GM18507 (cell line): ENCODE results near the gene SIK2.

Source experiments
- DNase-seq: peaks from one replicate; pipeline ENCODE4 v3.0.0; 2011; ENCODE audit warnings: low read depth; ENCODE audit not compliant: insufficient read length; ENCODE audit errors: extremely low spot score
- FAIRE-seq: peaks from 2 replicates; lab custom pipeline; 2011; peaks lifted over from hg19 to GRCh38; lab: Jason Lieb, UNC

Gene SIK2

GRCh38 chr11:111601979-111602864, at the start of gene SIK2:
Gene SIK2, plus strand, starts transcription at chr11:111602449. Its CDS starts 115 bp downstream, at chr11:111602564.
- DNase-seq (peak; percentile 91), FAIRE-seq (peak; percentile 89)

- no peak for FAIRE-seq
- no peak for DNase-seq
Measured at GRCh38 chr11:111554532-111554931, 47.7 kb upstream of the SIK2 start.

GRCh38 chr11:111555255-111555654, 47.0 kb upstream of the SIK2 start:
- FAIRE-seq (no peak), DNase-seq (no peak)

- FAIRE-seq = no peak
Measured at GRCh38 chr11:111557425-111558111, 44.7 kb upstream of the SIK2 start.

GRCh38 chr11:111559800-111560464, 42.3 kb upstream of the SIK2 start:
- DNase-seq = no peak
- no peak for FAIRE-seq

More at GRCh38 chr11:111557425-111558111, 44.7 kb upstream of the SIK2 start:
- DNase-seq = no peak

- DNase-seq (no peak), FAIRE-seq (no peak)
Measured at GRCh38 chr11:111560800-111561199, 41.4 kb upstream of the SIK2 start.

- DNase-seq (no peak), FAIRE-seq (no peak)
Measured at GRCh38 chr11:111561306-111561705, 40.9 kb upstream of the SIK2 start.

GRCh38 chr11:111561791-111562325, 40.4 kb upstream of the SIK2 start:
- no peak for DNase-seq
- no peak for FAIRE-seq

GRCh38 chr11:111562692-111563389, 39.4 kb upstream of the SIK2 start:
- FAIRE-seq (no peak), DNase-seq (no peak)

GRCh38 chr11:111565114-111565720, 37.0 kb upstream of the SIK2 start:
- peak; percentile 80 for FAIRE-seq
- peak; percentile 42 for DNase-seq

GRCh38 chr11:111566324-111566723, 35.9 kb upstream of the SIK2 start:
- FAIRE-seq = no peak

GRCh38 chr11:111569476-111569875, 32.8 kb upstream of the SIK2 start:
- FAIRE-seq (no peak), DNase-seq (no peak)

More at GRCh38 chr11:111566324-111566723, 35.9 kb upstream of the SIK2 start:
- DNase-seq = no peak

GRCh38 chr11:111570796-111571195, 31.5 kb upstream of the SIK2 start:
- FAIRE-seq = no peak

GRCh38 chr11:111571829-111572501, 30.3 kb upstream of the SIK2 start:
- no peak for FAIRE-seq
- no peak for DNase-seq

More at GRCh38 chr11:111570796-111571195, 31.5 kb upstream of the SIK2 start:
- DNase-seq = no peak

GRCh38 chr11:111572581-111572980, 29.7 kb upstream of the SIK2 start:
- DNase-seq (no peak), FAIRE-seq (no peak)

- no peak for DNase-seq
- FAIRE-seq = no peak
Measured at GRCh38 chr11:111573821-111574249, 28.4 kb upstream of the SIK2 start.

GRCh38 chr11:111574373-111575225, 27.6 kb upstream of the SIK2 start:
- no peak for FAIRE-seq
- DNase-seq = no peak
